Fibroblast of skin of abdomen (primary cell): ENCODE results near the gene BRSK2.

Experiments used
- DNase-seq: peaks from one replicate; pipeline ENCODE4 v3.0.0-alpha.2; 2013

The BRSK2 gene

GRCh38 chr11:1454576-1454975 lies 64.8 kb downstream of the BRSK2 start:
- DNase-seq, result no peak

GRCh38 chr11:1455032-1455762 lies 65.5 kb downstream of the BRSK2 start:
- DNase-seq, result no peak

DNA sequence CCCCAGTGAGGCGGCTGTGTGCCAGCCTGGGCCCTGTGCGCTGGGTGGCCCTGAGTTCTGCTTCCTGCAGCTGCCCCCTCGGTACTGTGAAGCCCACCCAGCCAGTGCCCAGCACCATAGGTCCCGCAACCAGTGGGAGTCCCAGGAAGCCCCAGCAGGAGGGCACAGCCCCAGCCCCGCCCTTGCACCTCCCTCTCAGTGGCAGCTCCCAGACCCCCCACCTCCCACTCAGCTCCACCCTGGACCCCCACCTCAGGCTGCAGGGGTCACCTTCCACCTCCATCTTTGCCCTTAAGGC lies 66.0 kb downstream of the BRSK2 start:
- no peak for DNase-seq

DNA sequence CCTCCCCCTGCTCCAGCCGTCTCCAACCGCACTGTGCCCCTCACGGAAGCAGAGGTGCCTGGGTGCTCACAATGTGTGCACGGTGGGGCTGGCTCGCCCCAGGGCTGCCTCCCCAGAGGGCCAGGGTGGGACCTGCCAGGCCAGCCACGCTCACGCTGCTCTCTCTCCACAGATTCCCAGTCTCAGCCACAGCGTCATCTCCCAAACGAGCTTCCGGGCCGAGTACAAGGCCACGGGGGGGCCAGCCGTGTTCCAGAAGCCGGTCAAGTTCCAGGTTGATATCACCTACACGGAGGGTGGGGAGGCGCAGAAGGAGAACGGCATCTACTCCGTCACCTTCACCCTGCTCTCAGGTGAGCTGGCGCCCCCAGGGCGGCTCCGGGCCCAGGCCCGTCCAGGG lies 66.4 kb downstream of the BRSK2 start:
- DNase-seq, result no peak

- no peak for DNase-seq
Measured at GRCh38 chr11:1456596-1457325, 67.0 kb downstream of the BRSK2 start.

DNA sequence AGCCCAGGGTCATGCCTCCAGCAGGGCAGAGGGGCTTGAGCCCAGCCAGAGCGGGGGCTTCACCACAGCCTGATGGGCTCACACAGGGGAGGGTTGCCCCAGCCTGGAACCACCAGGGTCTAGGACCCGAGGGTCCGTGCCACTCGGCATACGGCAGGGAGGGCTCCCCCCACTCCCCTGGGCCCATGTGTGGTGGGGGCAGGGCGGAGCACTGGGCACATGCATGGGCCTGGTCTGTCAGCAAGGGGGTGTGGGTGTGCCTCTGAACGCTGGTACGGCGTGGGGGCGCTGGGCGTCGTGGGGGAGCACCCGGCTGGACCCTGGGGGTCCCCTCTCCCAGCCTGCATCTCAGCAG lies 67.6 kb downstream of the BRSK2 start:
- DNase-seq, result no peak

DNA sequence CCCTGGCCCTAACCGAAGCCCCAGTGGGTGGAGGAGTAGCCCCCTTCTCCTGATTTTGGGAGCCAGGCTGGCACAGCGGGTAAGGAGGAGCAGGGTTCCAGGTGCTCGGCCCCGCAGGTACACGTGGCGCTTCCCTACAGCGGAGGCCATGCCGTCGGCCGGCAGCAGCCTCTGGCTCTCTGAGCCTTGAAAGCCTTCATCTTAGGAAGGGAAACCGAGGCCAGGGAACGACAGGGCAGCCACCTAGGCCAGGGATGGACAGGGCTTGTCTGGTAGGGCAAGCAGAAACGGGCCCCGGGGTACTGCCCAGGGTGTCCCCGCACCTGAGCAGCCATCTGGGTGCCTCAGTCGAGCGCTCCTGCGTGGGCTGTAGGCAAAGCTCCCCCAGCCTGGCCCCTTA lies 68.1 kb downstream of the BRSK2 start:
- DNase-seq, result no peak

GRCh38 chr11:1458340-1459218 lies 68.8 kb downstream of the BRSK2 start:
- DNase-seq, result peak; percentile 14

- DNase-seq, result no peak
Measured at GRCh38 chr11:1459219-1459575, 69.5 kb downstream of the BRSK2 start.

DNA sequence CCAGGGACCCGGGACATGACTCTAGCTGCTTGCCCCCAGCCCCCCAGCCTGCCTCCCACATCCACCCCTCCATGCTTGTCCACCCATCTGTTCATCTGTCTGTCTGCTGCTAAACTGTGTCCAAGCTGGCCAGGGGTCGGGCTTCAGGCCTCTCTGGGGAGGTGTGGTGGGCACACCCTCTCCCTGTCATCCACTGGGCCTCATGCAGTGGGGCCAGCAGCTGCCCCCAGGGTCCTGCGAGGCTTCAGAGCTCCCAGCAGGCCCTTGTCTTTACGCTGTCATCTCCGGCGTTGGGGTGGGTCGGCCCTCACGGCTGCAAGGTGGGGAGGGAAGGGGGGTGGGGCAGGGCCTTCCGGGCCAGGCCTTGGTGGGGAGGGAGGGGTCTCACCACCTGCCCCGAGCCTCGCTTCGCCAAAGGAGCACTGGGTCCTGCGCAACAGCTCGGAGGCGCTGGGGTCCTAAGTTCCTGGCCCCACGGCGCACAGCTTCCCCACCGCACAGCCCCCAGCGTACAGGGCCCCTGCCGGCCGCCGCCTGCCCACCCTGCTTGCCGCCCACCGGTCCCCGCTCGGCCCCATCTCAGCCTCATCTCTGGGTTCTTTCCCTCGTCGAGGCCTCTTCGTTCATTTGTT lies 70.1 kb downstream of the BRSK2 start:
- no peak for DNase-seq

- no peak for DNase-seq
Measured at GRCh38 chr11:1460396-1460985, 70.8 kb downstream of the BRSK2 start.

DNA sequence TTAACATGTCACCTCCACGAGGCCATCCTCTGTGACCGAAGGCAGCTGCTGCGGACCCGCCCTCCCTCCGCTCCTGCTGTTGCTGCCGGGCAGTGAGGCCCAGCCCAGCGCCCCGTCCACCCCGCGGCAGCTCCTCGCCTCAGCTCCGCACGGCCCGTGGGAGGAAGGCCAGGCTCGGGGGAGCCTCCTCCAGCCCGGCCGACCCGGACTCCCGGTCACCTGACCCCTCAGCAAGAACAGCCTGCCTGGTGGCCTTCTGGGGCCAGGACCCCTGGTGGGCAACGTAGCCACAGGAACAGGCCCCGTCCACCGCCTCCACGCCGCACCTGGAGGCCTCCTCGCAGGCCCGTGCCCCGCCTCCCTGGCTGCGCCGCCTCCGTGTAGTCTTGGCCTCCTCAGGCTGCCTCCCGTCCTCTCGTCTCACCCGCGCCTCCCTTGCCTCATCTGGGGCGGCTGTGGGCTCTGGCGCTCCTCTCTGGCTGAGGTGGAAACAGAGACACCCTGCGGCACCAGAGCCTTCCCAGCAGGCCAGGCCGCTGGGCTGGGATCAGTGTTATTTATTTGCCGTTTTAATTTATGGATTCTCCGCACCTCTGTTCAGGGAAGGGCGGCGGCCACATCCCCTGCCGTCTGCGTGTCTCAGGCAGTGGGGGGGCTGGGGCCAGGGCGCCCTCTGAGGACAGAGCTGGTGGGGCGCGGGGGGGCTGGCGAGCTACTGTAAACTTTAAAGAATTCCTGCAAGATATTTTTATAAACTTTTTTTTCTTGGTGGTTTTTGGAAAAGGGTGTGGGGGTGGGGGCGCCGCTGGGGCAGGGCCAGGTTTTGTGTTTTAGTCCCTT lies 71.5 kb downstream of the BRSK2 start:
- no peak for DNase-seq

DNA sequence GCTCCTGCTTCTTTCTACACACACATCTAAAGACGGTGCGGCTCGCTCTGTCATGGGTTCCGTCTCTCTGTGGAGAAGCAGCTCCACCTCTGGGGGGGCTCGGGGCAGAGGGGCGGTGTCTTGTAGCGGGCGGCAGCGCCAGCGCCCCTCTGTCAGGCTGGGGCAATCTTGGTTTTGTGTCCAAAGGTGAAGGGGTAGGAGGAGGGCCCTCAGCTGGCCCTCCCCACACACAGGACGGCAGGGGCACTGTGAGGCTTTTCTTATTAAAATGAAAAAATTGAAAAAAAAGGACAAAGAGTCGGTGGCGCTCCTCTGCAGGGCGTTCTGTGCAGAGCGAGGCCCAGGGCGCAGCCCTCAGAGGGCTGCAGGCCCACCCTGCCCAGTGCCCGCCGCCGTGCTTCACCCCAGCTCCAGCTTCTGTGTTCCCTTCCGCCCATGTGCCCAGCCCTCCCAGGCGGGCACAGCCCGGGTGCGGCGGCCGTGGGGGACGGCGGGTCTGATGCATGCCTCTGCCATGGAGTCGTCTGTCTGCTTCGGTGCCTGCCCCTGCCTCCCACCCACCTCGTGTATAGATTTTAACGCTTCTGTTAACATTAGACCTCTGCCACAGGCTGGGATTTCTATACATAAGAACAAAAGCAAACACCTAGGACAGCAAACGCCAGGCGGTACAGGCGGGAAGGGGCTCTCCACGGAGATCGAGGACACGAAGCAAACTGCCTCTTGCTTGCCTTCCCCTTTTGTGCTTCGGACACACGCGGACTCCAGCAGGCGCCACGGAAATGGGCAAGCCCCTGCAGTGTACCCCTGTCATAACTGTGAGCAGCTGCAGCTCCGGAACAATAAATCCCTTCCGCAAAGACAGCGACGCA lies 72.3 kb downstream of the BRSK2 start:
- DNase-seq, result no peak

DNA sequence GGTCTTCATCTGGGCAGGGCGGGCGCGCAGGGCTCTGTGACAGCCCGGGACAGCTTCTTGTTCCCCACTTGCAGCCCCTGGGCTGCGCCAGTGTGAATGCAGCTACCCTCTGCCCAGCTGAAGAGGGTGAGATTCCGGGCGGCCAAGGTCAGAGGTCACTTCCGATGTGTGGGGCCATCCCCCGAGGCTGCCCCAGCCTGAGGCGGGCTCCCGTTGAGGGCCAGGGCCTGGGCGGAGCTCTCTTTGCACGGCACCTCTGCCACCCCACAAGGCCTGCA lies 72.9 kb downstream of the BRSK2 start:
- DNase-seq, result no peak

DNA sequence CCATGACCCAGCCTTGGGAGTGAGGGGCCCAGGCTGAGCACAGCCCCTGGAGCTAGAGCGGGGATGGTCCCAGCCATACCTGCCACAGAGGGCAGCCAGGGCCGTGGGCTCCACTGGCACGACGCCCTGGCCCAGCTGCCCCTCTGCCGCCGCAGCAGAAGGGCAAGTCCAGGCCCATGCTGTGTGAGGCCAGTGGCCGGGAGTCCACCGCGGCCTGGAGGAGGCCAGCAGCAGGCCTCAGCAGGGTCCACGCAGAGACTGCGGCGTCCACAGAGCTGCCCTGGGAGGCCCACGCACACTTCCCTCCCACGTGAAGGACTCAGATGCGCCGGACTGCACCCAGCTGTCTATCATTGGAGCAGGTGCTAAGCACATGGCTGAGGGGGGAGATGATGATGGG lies 73.3 kb downstream of the BRSK2 start:
- no peak for DNase-seq

DNA sequence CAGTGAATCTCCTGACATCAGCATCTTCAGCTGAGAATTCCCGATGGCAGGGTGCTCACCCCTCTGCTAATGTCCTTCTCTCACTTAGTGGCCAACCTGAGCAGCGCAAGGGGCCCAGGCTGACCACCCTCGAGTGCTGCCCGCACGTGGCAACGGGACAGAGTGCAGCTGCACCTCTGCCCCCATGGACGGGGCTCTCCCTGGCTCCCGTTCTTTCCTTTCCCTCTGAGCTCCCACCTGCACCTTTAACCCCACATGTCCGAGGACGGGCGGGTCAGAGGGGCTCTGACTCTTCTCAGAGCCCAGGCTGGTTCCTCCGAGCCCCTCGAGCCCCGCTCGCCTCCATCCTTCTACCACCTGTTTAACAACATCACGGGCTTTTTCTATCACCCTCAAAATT lies 77.0 kb downstream of the BRSK2 start:
- no peak for DNase-seq

GRCh38 chr11:1467270-1467669 lies 77.5 kb downstream of the BRSK2 start:
- DNase-seq, result no peak

GRCh38 chr11:1468002-1468401 lies 78.3 kb downstream of the BRSK2 start:
- no peak for DNase-seq

GRCh38 chr11:1468473-1469066 lies 78.8 kb downstream of the BRSK2 start:
- DNase-seq, result no peak

GRCh38 chr11:1469287-1469910 lies 79.7 kb downstream of the BRSK2 start:
- no peak for DNase-seq
